PC-9 (cell line): Measurements from ENCODE around the gene AKR1C3. TPM values are rescaled to one million over a fixed set of nuclear protein-coding genes. Genes with fewer than 3 reads are reported as not detected.
"Not testable (repeated sequence)": the region's sequence is repeated elsewhere in the genome, so short reads cannot be mapped to it uniquely, and the experiment has no call there.

Experiments used
- BruUV-seq: library from RNA; stranded (reverse); fragments of 400-500 nt; replicated peaks from 2 replicates; lab custom pipeline; 2021; lab: Mats Ljungman, UMichigan
- CTCF ChIA-PET: fragments of 300-600 bp; sonication (Branson Sonifier 250); formaldehyde crosslinking; loops from one replicate; lab custom pipeline; 2022; ENCODE audit warnings: antibody characterized with exemption; lab: Charles Lee
- POLR2A ChIA-PET: fragments of 300-600 bp; sonication (Branson Sonifier 250); formaldehyde crosslinking; loops from one replicate; lab custom pipeline; 2022; ENCODE audit warnings: antibody characterized with exemption; ENCODE audit not compliant: unreplicated experiment; lab: Charles Lee
- DNase-seq, 2 experiments: peaks; one replicate each; pipeline versions ENCODE4 v3.0.0 to v3.0.0-alpha.2; 2015 to 2022; ENCODE audit warnings: mixed read lengths in 1 of 2
- H2AFZ ChIP-seq: fragments of 200-600 bp; sonication (generic); 2 replicates; pipeline ENCODE4 v1.8.1; 2017; ENCODE audit warnings: antibody characterized with exemption
- H3F3A ChIP-seq: fragments of 200-600 bp; sonication (generic); 2 replicates; pipeline ENCODE4 v1.8.1; 2017; ENCODE audit warnings: antibody characterized with exemption, mild to moderate bottlenecking, low read depth; ENCODE audit not compliant: insufficient read depth
- H3K27ac ChIP-seq: fragments of 200-600 bp; sonication (generic); 2 replicates; pipeline ENCODE4 v1.6.1; 2016; ENCODE audit warnings: mixed run types
- H3K27me3 ChIP-seq: fragments of 200-600 bp; sonication (generic); 2 replicates; pipeline ENCODE4 v1.6.1; 2016; ENCODE audit warnings: low read depth, mixed run types; ENCODE audit not compliant: insufficient read depth
- H3K36me3 ChIP-seq: fragments of 200-600 bp; sonication (generic); 2 replicates; pipeline ENCODE4 v1.6.1; 2016; ENCODE audit warnings: low read depth, mixed run types
- H3K4me1 ChIP-seq: fragments of 200-600 bp; sonication (generic); replicated peaks from 2 replicates; pipeline ENCODE4 v1.6.1; 2016; ENCODE audit warnings: mixed run types; ENCODE audit not compliant: insufficient read depth
- H3K4me2 ChIP-seq: fragments of 200-600 bp; sonication (generic); 2 replicates; pipeline ENCODE4 v1.6.1; 2017; ENCODE audit warnings: mixed run types
- H3K4me3 ChIP-seq: fragments of 200-600 bp; sonication (generic); 2 replicates; pipeline ENCODE4 v1.6.1; 2016; ENCODE audit warnings: mixed run types
- H3K79me2 ChIP-seq: fragments of 200-600 bp; sonication (generic); 2 replicates; pipeline ENCODE4 v1.6.1; 2017; ENCODE audit warnings: low read depth, mixed run types
- H3K9me2 ChIP-seq: fragments of 200-600 bp; sonication (generic); 2 replicates; pipeline ENCODE4 v1.8.1; 2017; ENCODE audit warnings: mild to moderate bottlenecking; ENCODE audit not compliant: insufficient read depth
- H3K9me3 ChIP-seq: fragments of 200-600 bp; sonication (generic); 2 replicates; pipeline ENCODE4 v1.8.1; 2016; ENCODE audit warnings: low read depth; ENCODE audit not compliant: insufficient read depth
- H4K20me1 ChIP-seq: fragments of 200-600 bp; sonication (generic); 2 replicates; pipeline ENCODE4 v1.8.1; 2017; ENCODE audit not compliant: insufficient read depth
- CTCF ChIP-seq: fragments of 200-600 bp; sonication (generic); conservative IDR thresholded peaks from 2 replicates; pipeline ENCODE4 v1.6.1; 2017; ENCODE audit warnings: mixed run types, antibody characterized with exemption, mild to moderate bottlenecking, moderate library complexity
- EZH2 ChIP-seq: fragments of 200-600 bp; sonication (generic); IDR thresholded peaks from 2 replicates; pipeline ENCODE4 v1.8.0; 2017; ENCODE audit warnings: antibody characterized with exemption, low read depth
- intact Hi-C: fragments of 100-400 bp; cut with micrococcal nuclease; formaldehyde crosslinking; loops from one replicate; pipeline ENCODE4 v1.10.0; 2022; ENCODE audit not compliant: unreplicated experiment
- total RNA-seq: library from RNA; stranded (reverse); gene quantifications from 2 replicates; pipeline ENCODE4 v1.2.3, GENCODE V29; 2021

The AKR1C3 gene
- total RNA-seq, 1 experiment from 2014 or later: 1,870 TPM

- H3K27me3 ChIP-seq: no peaks in the 10 kb centered on the region
- intact Hi-C loops: no loop called here
- H4K20me1 ChIP-seq: no peaks in the 10 kb centered on the region
- peaks cover 53% of the 10 kb centered on the region for H3F3A ChIP-seq
- POLR2A ChIA-PET: interaction anchor here (0.6 to 0.7 kb wide), 3 partner anchors 16 to 501 kb away, joined by 3 to 5 read pairs (median 4); no protein-coding TSS in a partner anchor
- CTCF ChIA-PET: interaction anchor here (0.7 kb wide), 1 partner anchor 60 kb away, joined by 3 read pairs; no protein-coding TSS in a partner anchor
- TF ChIP-seq EZH2: no peak
- no peaks in the 10 kb centered on the region; the same call in 1 of the 2 replicates for H3K4me1 ChIP-seq
- no peaks in the 10 kb centered on the region for H3K9me2 ChIP-seq
- no TSS peak for BruUV-seq
- no peaks in the 10 kb centered on the region for H3K9me3 ChIP-seq
- no peaks in the 10 kb centered on the region for H3K79me2 ChIP-seq
- no peak overlapping the region for H3K4me2 ChIP-seq
- peaks cover 26% of the 10 kb centered on the region for H3K36me3 ChIP-seq
- H3K27ac ChIP-seq: peak overlapping the region; percentile 30; the same call in 1 of the 2 replicates
- no peak for DNase-seq
- H2AFZ ChIP-seq: no peak overlapping the region
- H3K4me3 ChIP-seq: no peak overlapping the region
Observed at GRCh38 chr10:5108658-5109416, 14.6 kb downstream of the AKR1C3 start.

GRCh38 chr10:5109861-5110260 lies 15.6 kb downstream of the AKR1C3 start:
- intact Hi-C loops, CTCF ChIA-PET: not testable (repeated sequence)

GRCh38 chr10:5116621-5117020 lies 22.4 kb downstream of the AKR1C3 start:
- H3F3A ChIP-seq: no peaks in the 10 kb centered on the region
- no peak overlapping the region for H3K4me2 ChIP-seq
- no peak overlapping the region for H3K4me3 ChIP-seq
- H3K27ac ChIP-seq: no peak overlapping the region
- no peak for TF ChIP-seq CTCF
- no peak for TF ChIP-seq EZH2
- POLR2A ChIA-PET: no interaction called here
- no peak for DNase-seq
- no peaks in the 10 kb centered on the region for H3K4me1 ChIP-seq
- no peaks in the 10 kb centered on the region for H3K27me3 ChIP-seq
- no peaks in the 10 kb centered on the region for H3K9me2 ChIP-seq
- no peaks in the 10 kb centered on the region for H3K79me2 ChIP-seq
- H2AFZ ChIP-seq: no peak overlapping the region
- intact Hi-C loops: no loop called here
- H4K20me1 ChIP-seq: no peaks in the 10 kb centered on the region
- no peaks in the 10 kb centered on the region for H3K36me3 ChIP-seq
- no TSS peak for BruUV-seq
- CTCF ChIA-PET: no interaction called here
- peaks cover 4% of the 10 kb centered on the region; the same call in 1 of the 2 replicates for H3K9me3 ChIP-seq

More at GRCh38 chr10:5109861-5110260, 15.6 kb downstream of the AKR1C3 start:
- H2AFZ ChIP-seq, POLR2A ChIA-PET, H3K4me2 ChIP-seq, H4K20me1 ChIP-seq, H3K4me1 ChIP-seq, H3K9me3 ChIP-seq, H3K27me3 ChIP-seq, H3K27ac ChIP-seq, H3K4me3 ChIP-seq, BruUV-seq, H3K9me2 ChIP-seq, H3K79me2 ChIP-seq: not testable (repeated sequence)
- H3F3A ChIP-seq: peaks cover 43% of the 10 kb centered on the region
- H3K36me3 ChIP-seq: peaks cover 24% of the 10 kb centered on the region
- peak in 1 of 2 experiments; percentile 27 for DNase-seq

GRCh38 chr10:5117026-5117425 lies 22.8 kb downstream of the AKR1C3 start:
- ChIA-PET POLR2A (no interaction called here), CTCF (no interaction called here)
- no TSS peak for BruUV-seq
- Histone ChIP-seq H3F3A (no peaks in the 10 kb centered on the region), H3K36me3 (no peaks in the 10 kb centered on the region), H2AFZ (no peak overlapping the region), H3K4me2 (no peak overlapping the region), H3K79me2 (no peaks in the 10 kb centered on the region), H3K9me2 (no peaks in the 10 kb centered on the region), H3K4me3 (no peak overlapping the region), H3K9me3 (peaks cover 4% of the 10 kb centered on the region; the same call in 1 of the 2 replicates), H3K4me1 (no peaks in the 10 kb centered on the region), H3K27me3 (no peaks in the 10 kb centered on the region), H3K27ac (no peak overlapping the region), H4K20me1 (no peaks in the 10 kb centered on the region)
- no peak for DNase-seq
- intact Hi-C loops: no loop called here
- no peak for TF ChIP-seq CTCF
- no peak for TF ChIP-seq EZH2

- POLR2A ChIA-PET, H3K4me3 ChIP-seq, H3K9me2 ChIP-seq, H3K36me3 ChIP-seq, H3K4me2 ChIP-seq, H3F3A ChIP-seq, CTCF ChIA-PET, BruUV-seq, H4K20me1 ChIP-seq, intact Hi-C loops, DNase-seq, H2AFZ ChIP-seq, H3K4me1 ChIP-seq, H3K27me3 ChIP-seq, H3K9me3 ChIP-seq, H3K79me2 ChIP-seq, H3K27ac ChIP-seq: not testable (repeated sequence)
Observed at GRCh38 chr10:5119997-5120396, 25.8 kb downstream of the AKR1C3 start.
